GM18519 (cell line): Measurements from ENCODE around the gene PCSK4.
"Not testable (repeated sequence)": the region's sequence is repeated elsewhere in the genome, so short reads cannot be mapped to it uniquely, and the experiment has no call there.

Source experiments
- ATAC-seq: cut with Tn5 transposase; IDR thresholded peaks from one replicate; pipeline ENCODE4 v1.9.1; 2021; ENCODE audit warnings: mild to moderate bottlenecking, moderate library complexity; ENCODE audit not compliant: unreplicated experiment, low FRiP score

Gene PCSK4

DNA sequence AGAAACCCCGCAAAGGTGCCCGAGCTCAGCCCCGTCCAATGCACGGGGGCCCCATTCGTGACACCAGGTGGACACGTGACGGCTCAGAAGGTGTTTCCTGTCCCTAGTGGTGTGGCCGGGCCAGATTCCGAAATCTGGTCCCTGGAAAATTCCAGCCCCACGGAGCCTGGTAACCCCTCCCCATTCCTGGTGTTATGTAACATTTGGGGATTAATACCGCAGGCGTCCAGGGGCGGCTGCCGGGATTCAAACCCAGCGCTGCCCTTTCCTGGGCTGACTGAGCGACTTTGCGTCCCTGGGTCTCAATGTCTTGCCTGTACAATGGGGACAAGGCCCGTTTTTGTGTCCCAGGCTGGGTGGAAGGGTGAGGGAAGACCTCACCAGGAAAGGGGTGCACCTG is 32.7 kb upstream of the PCSK4 start:
- ATAC-seq, result no peak

DNA sequence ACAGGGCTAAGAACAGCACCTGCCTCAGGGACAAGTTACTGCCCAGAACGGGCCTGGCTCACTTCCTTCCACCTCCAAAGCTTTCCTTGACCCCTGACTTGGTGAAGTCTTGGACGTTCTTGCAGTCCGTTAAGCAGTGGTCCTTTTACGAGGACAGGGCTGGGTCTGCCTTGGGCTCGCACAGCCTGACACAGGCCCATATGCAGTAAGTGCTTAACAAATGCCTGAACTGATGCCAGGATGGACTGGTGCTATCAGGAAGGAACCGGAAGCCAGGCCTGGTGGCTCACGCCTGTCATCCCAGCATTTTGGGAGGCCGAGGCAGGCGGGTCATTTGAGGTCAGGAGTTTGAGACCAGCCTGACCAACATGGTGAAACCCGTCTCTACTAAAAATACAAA is 31.9 kb upstream of the PCSK4 start:
- no peak for ATAC-seq

DNA sequence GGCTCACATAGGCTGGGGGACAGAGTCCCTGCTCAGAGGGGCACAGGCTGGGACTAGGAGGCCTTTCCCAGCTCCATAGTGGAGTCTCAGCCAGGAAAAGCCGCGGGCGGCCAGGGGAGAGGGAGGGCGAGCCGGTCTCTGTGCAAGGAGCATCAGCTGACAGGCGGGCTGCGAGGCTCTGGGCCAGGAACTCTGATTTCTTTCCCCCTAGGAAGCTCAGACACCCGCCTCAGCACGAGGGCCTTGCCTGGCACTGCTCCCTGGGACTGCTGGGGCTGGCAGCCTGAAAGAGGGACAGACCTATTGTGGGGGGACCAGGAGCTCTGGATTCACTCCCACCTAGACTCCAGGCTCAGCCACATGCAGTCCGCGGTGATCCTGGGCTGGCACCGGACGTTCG is 31.5 kb upstream of the PCSK4 start:
- ATAC-seq, result no peak

DNA sequence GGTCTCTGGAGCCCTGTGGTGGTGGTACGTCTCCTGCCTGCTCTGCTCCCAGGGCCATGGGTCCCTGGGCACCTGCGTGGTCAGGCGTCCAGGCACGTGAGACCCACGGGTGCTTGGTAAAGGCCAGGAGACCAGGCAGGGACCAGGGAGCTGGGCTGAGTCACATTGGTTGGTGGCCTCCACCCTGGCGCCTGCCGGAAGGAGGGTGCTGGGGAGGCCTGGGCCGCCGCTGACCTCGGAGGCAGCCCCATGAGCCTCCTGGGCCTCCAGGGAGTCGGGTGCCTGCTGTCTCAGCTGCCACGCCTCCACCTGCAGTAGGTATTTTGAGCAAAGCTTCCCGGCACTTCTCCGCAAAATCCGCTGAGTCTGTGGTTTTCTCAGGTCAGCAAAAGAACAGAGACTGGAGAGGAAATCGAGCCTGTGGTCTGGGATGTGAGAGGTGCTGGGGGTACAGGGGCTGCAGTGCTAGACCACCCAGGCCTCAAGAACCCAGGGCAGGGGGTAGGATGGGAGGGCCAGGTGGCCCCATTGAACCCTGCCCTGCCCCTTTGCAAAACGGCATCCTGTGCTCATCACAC is 30.1 kb upstream of the PCSK4 start:
- ATAC-seq, result no peak

DNA sequence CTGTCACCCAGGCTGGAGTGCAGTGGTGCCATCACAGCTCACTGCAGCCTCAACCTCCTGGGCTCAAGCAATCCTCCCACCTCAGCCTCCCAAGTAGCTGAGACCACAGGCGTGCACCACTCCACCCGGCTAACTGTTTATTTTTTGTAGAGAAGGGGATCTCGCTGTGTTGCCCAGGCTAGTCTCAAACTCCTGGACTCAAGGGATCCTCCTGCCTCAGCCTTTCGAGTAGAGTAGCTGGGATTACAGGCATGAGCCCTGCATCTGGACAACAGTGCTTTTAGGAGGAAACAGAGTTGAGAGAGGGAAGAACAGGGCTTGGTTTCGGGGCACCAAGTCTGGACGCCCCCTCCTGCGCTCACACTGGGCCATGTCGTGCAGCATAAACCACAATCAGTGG is 29.7 kb upstream of the PCSK4 start:
- ATAC-seq, result not testable (repeated sequence)

DNA sequence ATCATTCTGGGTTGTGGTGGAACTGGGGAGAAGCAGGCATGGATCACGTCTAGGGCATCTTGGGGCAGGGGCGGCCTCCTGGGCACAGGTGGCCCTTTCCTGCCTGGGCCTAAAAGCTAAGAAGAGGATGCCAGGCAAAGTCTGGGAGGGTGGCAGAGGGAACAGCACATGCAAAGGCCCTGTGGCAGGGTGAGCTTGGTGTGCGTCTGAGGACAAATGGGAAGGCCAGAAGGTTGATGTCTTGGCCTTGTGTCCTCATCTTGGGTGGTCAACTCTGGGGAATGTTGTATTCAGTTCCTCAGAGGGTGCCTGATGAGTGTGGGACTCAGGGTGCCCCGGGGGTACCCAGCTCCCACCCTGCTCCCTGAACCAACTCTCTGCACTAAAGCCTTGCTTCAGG is 28.3 kb upstream of the PCSK4 start:
- ATAC-seq, result no peak

DNA sequence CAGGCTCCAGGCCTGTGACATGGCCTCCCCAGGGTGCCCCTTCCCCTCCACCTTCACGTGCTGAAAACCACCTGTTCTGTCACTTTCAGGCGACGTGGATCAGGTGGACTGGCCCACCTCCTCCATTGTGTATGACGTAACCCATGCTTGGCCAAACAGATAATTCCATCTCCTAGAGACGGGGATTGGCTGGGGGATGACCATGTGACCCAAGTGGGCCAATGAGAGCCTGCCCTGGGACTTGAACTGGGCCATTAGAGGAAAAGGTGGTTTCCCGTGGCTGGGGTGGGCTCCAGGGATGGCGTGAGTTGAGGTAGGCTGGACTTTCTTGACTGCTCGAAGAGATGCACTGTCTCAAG is 26.2 kb upstream of the PCSK4 start:
- no peak for ATAC-seq

DNA sequence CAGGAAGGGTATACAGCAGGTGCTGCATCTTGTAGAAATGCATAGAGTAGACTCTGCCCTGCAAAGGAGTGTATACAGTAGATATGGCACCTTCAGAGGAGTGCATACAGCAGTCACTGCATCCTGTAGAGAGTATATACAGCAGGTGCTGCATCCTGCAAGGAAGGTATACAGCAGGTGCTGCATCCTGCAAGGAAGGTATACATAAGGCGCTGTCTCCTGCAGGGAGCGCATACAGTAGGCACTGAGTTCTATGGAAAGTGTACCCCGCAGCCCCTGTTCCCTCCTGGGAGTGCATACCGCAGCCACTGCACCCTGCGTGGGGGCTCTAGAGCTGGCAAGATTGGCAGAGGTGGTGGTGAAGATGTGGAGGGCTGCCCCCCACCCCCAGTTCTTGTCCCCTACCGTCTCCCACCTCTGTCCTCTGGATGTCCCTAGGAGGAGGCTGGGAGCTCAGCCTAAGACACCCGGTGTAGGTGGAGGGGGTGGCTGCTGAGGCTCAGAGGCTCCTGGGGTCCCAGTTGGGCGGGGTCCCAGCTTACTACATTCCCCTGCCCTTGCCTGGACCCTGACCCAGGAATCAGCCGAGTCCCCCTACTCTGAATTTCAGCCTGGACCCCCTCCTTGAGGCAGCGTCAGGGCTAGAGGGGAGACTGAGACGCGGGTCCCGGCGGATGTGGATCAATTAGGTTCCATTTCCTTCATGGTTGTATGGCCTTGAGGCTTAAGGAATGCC is 25.0 kb upstream of the PCSK4 start:
- no peak for ATAC-seq

DNA sequence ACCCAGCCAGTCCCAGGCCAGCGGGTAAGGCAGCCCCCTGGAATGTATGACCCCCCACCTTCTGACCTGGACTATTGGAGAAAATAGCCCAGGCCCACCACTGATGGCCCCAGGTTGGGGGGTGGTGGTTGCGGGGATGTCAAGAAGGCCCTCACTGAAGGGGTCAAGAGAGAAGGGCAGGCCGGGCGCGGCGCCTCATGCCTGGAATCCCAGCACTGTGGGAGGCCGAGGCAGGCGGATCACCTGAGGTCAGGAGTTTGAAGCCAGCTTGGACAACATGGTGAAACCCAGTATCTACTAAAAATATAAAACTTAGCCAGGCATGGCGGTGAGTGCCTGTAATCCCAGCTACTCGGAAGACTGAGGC is 24.1 kb upstream of the PCSK4 start:
- no peak for ATAC-seq

DNA sequence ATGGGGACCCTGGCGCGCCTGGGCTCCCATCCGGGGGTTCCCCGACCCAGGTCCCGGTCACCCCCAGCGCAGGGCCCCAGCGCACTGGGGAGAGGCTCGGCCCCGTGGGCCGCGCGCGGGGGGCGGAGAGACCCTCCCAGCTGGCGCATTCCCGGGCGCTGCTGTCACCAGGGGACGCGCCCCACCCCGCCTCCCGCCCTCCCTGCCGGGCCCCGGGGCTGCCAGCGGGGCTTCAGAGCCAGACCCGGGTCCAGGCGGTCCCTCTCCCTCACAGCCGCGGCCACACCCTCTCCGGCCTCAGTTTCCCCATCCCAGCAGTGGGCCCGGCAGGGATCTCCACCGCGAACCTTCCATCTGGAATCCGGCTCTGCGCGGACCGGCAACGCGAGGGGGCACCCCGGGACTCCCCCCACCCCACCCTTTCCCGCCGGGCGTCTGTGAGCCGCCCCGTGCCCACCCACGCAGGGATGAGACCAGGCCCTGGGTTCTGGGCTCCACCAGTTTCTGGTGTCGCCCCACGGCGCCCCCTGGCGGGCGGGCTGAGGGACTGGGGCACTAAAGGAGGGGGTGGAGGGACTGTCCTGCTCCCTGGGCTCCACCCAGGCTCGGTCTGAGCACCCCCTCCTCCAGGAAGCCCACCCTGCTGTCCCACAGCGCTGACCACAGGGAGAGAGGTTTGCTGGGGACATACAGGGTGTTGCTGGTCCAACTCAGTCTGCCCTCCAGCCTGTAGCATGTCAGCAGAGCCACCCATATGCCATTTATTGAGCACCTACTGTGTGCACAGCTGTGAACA is 23.5 kb upstream of the PCSK4 start:
- ATAC-seq, result no peak

DNA sequence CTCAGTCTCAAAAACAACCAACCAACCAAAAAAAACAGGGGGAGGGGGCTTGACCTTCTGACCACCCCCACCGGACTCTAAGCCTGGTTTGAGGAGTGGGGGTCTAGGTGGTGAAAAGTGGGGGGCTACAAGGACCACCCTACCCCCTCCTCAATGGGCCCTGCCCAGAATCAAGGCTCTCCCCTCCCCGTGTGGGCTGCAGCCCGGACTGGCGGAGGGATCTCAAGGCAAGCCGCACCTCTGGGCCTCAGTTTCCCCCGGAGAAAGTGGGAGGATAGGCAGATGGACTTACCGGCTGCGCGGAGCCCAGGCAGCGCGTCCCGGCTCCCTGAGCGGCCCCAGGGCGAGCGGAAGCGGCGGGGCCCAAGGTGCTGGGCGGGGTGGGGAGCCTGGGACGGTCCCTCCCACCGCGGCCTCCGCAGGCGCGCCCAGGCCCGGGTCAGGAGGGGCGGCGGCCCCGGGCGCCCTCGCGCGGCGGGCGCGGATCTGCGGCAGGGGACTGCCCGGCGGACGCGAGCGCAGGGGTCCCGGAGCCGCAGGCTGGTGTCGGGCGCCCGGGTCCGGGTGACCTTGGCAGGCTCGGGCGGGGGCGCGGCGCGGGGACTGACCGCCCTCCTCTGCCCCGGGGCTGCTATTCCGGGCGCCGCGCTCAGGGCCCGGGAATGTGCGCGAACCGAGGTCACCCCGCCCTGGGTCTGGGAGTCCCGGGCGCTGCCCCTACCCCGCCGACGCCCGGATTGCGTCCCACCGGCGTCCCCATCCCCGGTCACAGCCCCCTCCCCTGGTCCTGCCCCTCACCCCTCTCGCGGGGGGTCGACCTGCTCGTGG is 22.7 kb upstream of the PCSK4 start, which contains the start of gene ADAMTSL5:
ADAMTSL5 (minus strand) TSS at position 349 of the 828 bp plus-strand sequence. CDS start 2,076 bp downstream, outside the sequence.
- no peak for ATAC-seq

DNA sequence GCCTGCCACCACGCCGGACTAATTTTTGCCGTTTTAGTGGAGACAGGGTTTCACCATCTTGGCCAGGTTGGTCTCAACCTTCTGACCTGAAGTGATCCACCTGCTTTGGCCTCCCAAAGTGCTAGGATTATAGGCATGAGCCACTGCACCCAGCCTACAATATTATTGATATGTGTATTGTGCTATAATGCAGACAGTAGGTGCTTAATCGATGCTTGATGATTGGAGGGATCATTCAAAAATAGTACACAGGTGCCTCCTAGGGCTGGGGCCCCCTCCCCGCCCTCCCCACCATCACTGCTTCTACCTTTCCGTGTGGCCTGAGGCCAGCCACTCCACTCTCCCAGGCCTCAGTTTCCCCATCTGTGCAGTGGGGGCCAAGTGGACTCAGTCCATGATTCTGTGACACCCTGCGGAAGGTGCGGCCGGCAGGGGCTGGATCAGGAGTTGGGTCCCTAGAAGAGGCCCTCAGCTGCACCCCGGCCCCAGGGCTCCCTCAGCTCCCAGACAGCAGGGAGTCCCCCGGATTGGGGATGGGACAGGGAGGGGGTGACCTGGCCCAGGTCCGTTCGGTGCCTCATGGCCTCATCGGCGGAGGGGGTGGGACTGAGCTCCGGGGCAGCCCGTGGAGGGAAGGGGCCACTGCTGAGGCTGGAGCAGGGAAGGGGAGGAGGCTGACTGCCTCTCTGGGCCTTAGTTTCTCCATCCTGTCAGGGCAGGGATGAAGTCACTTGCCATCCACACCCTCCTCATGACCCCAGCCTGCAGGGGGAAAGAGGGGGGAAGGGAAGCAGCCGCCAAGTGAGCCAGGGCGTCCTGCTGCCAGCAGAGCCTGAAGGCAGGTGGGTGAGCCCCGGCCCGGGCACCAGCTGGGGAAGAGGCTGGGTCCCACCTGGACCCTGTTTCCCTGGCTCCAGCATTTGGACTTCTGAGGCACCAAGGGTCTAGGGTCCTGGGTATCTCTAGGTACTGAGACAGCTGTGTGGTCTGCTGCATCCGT is 21.5 kb upstream of the PCSK4 start:
- no peak for ATAC-seq

DNA sequence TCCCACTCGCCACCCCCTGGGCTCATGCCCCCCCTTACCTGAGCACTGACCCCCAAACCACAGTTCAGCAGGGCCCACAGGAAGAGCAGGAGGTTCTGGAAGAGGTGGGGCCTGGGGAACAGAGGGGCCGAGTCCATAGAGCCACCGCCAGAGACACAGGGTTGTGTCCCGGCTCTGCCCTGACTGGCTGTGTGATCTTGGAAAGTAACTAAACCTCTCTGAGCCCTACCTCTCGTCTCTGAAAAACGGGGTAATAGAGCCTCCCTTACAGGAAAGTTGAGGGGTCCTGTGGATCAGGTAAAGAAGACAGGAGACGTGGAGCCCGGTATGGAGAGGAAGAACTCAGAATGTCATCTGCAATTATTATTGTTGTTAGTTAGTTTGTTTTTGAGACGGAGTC is 20.7 kb upstream of the PCSK4 start:
- no peak for ATAC-seq

DNA sequence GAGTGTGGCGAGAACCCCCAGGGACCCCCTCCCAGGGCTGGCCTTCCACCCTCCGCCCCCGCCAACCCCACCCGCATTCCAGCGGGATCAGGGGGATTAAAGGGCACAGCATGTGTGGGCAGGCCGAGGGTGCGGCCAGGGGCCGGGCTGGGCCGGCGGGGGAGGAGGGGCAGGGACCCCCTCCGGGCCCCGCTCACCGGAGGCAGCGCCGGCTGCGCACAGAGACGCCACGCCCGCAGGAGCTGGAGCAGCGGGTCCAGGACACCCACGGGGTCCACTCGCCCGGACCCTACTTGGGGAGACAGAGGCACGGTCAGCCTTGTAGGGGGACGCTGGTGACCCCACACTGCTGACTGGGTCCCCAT is 20.3 kb upstream of the PCSK4 start:
- no peak for ATAC-seq

DNA sequence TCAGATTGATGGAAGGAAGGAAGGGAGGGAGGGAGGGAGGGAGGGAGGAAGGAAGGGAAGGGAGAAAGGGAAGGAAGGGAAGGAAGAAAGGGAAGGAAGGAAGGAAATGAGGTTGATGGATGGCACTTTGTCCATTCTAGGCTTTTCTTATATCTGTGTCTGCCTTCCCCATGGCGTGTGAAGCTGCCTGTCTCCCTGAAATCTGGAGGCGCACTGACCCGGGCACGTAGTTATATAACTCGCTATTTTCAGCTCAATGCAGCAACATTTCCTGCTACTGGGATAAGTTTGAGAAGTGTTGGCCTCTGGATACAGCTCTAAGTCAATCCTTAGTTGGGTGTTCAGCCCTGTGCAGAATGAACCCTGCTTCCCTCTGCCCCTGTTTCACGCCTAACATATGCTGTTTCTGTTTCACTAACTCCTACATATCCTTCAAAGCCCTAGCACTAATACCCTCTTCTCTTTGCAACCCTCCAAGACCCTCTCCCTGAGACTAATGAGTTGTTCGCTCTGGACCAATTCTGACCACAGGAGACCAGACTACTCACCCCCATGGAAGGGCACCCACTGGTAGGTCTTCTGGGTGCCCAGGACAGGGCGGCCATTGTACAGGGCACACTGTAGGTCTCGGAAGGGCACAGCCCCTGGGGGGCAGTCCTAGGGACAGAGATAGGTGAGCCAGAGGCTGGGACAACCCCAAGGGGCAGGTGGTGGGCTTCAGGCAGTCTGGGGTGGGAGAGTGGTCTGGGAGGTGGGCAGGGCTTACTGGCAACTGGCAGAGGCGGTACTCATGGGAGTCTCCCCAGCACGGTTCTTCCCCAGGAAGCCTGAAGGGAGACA is 19.7 kb upstream of the PCSK4 start:
- ATAC-seq, result no peak

DNA sequence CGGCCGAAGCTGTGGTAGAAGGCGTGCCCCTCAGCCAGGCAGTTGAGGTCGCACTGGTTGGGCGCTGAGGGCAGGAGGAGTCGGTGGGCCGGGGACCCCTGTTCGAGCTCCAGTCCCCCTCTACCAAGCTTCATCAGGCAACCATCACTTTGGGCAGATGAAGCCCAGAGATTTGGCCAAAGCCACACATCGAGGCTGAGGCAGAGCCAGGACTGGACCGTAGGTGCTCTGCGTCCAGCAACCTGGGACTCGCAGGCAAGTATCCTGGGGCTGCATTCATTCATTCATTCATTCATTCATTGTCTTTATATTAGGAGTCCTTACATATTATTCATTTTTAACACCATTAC is 18.3 kb upstream of the PCSK4 start:
- ATAC-seq, result no peak

DNA sequence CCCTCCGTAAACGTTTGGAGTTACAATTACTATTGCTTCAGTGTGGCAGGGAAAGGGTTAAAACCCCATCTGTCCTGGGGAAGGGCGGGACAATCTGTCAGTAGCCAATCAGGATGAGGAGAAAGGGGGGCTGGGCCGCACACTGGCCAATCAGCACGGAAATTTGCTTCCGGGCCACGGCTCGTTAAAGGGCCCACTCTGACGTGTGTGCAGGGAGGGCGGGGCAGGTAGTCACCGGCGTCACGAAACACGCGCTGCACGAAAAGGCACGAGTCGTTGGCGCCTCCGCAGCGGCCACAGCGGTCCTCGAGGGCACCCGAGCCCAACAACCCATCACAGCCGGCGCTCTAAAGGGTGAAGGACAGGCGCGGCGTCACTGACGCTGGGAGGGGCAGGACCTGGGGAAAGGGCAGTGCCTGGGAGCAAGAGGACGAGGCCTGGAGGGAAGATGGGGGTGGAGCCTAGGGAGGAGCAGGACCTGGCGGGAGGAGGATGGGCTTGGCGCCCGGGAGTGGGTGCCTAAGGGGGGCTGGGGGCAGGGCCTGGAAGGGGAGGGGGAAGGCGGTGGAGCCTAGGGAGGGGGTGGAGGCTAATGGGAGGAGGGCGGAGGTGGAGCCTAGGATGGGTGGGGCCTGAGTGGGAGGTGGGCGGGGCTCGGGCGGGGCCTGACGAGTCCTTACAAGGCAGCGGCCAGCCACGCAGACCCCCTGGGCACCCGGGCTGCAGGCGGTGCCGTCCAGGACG is 17.8 kb upstream of the PCSK4 start:
- ATAC-seq, result no peak

DNA sequence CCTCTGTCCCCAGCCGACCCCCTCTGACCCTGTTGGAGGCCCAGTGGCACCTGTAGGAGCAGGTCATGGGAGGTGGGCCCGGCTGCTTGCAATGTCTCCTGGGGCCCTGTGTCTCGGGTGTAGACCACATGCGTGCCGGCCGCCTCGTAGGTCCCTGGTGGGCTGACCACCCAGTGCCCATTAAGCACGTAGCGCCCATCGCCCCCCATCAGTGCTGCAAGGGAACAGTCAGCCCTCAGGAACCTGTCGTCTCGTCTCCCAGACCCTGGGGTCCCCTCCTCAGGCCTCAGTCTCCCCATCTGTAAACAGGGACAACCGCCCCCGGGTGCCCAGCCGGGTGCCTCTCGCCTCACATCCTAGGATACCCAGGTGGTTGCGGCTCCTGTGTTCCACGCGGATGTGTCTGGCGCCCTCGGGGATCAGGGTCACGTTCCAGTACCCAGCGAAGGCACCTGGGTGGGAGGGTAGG is 17.1 kb upstream of the PCSK4 start:
- no peak for ATAC-seq
